Activated CD8-positive, alpha-beta T cell treated with anti-CD3 and anti-CD28 coated beads, Interleukin-2, amount 10 ng/mL, durations not matched to agents 7 days and 5 days (primary cell): Measurements from ENCODE around the gene ARFIP1. TPM values are rescaled to one million over a fixed set of nuclear protein-coding genes. Genes with fewer than 3 reads are reported as not detected.
"Not testable (repeated sequence)": the region's sequence is repeated elsewhere in the genome, so short reads cannot be mapped to it uniquely, and the experiment has no call there.

Experiments
- ATAC-seq: fragments of 150-1000 bp; cut with Tn5 transposase; one replicate; pipeline ENCODE4 v1.10.0; 2021; ENCODE audit warnings: moderate library complexity
- CTCF ChIA-PET: fragments of 350-600 bp; sonication (Branson Sonifier 250); formaldehyde crosslinking; loops from one replicate; lab custom pipeline; 2021; ENCODE audit warnings: antibody characterized with exemption; lab: Charles Lee
- POLR2A ChIA-PET: fragments of 350-600 bp; sonication (Branson Sonifier 250); formaldehyde crosslinking; loops from one replicate; lab custom pipeline; 2021; ENCODE audit warnings: antibody characterized with exemption; lab: Charles Lee
- DNase-seq: peaks from one replicate; pipeline ENCODE4 v3.0.0-alpha.2; 2020
- H3K27ac Mint-ChIP-seq: one replicate; pipeline ENCODE4 v1.8.0; 2021; ENCODE audit warnings: mild to moderate bottlenecking, mixed read lengths
- H3K27me3 Mint-ChIP-seq: one replicate; pipeline ENCODE4 v1.8.0; 2021; ENCODE audit warnings: low read depth, mixed read lengths
- H3K36me3 Mint-ChIP-seq: one replicate; pipeline ENCODE4 v1.8.0; 2021; ENCODE audit warnings: low read depth, mixed read lengths
- H3K4me1 Mint-ChIP-seq: one replicate; pipeline ENCODE4 v1.8.0; 2021; ENCODE audit warnings: low read depth, mixed read lengths
- H3K4me3 Mint-ChIP-seq: one replicate; pipeline ENCODE4 v1.8.0; 2021; ENCODE audit warnings: mild to moderate bottlenecking, mixed read lengths
- H3K9me3 Mint-ChIP-seq: one replicate; pipeline ENCODE4 v1.8.0; 2022; ENCODE audit warnings: mixed read lengths; ENCODE audit not compliant: insufficient read depth
- total RNA-seq, 2 experiments: library from RNA; stranded (reverse); gene quantifications; one replicate each; pipeline ENCODE4 v1.2.3, GENCODE V29; 2021

Gene ARFIP1
- total RNA-seq, 2 experiments from 2014 or later = 20.3 to 20.5 TPM

- no peak overlapping the region for H3K4me3 Mint-ChIP-seq
Observed at GRCh38 chr4:152877868-152878267, 98.1 kb downstream of the ARFIP1 start.

GRCh38 chr4:152880263-152880662, 100.5 kb downstream of the ARFIP1 start:
- no peaks in the 10 kb centered on the region for H3K27me3 Mint-ChIP-seq
- no peaks in the 10 kb centered on the region for H3K4me1 Mint-ChIP-seq
- H3K27ac Mint-ChIP-seq = no peak overlapping the region
- no peak for ATAC-seq
- ChIA-PET CTCF (interaction anchor here (0.9 kb wide), 1 partner anchor 31 kb away, joined by 3 read pairs; no protein-coding TSS in a partner anchor), POLR2A (no interaction called here)
- H3K36me3 Mint-ChIP-seq = peaks cover 38% of the 10 kb centered on the region
- no peak overlapping the region for H3K4me3 Mint-ChIP-seq
- peaks cover 7% of the 10 kb centered on the region for H3K9me3 Mint-ChIP-seq
- DNase-seq = no peak

More at GRCh38 chr4:152877868-152878267, 98.1 kb downstream of the ARFIP1 start:
- DNase-seq = no peak
- Mint-ChIP-seq H3K27ac (no peak overlapping the region), H3K4me1 (no peaks in the 10 kb centered on the region), H3K36me3 (peaks cover 46% of the 10 kb centered on the region), H3K9me3 (peaks cover 7% of the 10 kb centered on the region), H3K27me3 (no peaks in the 10 kb centered on the region)
- no peak for ATAC-seq
- POLR2A ChIA-PET = no interaction called here
- CTCF ChIA-PET = no interaction called here

GRCh38 chr4:152881974-152882373, 102.2 kb downstream of the ARFIP1 start:
- Mint-ChIP-seq H3K4me1 (no peaks in the 10 kb centered on the region), H3K4me3 (no peak overlapping the region), H3K9me3 (peaks cover 2% of the 10 kb centered on the region), H3K27me3 (no peaks in the 10 kb centered on the region), H3K36me3 (peaks cover 21% of the 10 kb centered on the region), H3K27ac (no peak overlapping the region)
- no peak for DNase-seq
- ChIA-PET POLR2A (no interaction called here), CTCF (no interaction called here)
- ATAC-seq = no peak

GRCh38 chr4:152885185-152885584, 105.4 kb downstream of the ARFIP1 start:
- no peak for DNase-seq
- no peaks in the 10 kb centered on the region for H3K9me3 Mint-ChIP-seq
- no peak overlapping the region for H3K27ac Mint-ChIP-seq
- ChIA-PET CTCF (interaction anchor here (1.0 to 1.1 kb wide), 2 partner anchors 29 to 689 kb away, joined by 3 read pairs; no protein-coding TSS in a partner anchor), POLR2A (no interaction called here)
- no peaks in the 10 kb centered on the region for H3K4me1 Mint-ChIP-seq
- ATAC-seq = no peak
- H3K27me3 Mint-ChIP-seq = no peaks in the 10 kb centered on the region
- H3K36me3 Mint-ChIP-seq = peaks cover 13% of the 10 kb centered on the region
- no peak overlapping the region for H3K4me3 Mint-ChIP-seq

- Mint-ChIP-seq H3K4me1 (no peaks in the 10 kb centered on the region), H3K9me3 (no peaks in the 10 kb centered on the region), H3K27me3 (no peaks in the 10 kb centered on the region), H3K36me3 (peaks cover 18% of the 10 kb centered on the region), H3K27ac (no peak overlapping the region), H3K4me3 (no peak overlapping the region)
- CTCF ChIA-PET = interaction anchor here (1.0 kb wide), 1 partner anchor 688 kb away, joined by 3 read pairs; no protein-coding TSS in a partner anchor
- POLR2A ChIA-PET = no interaction called here
- no peak for DNase-seq
- ATAC-seq = no peak
Observed at GRCh38 chr4:152886201-152886600, 106.4 kb downstream of the ARFIP1 start.

GRCh38 chr4:152887981-152888380, 108.2 kb downstream of the ARFIP1 start:
- ChIA-PET POLR2A (no interaction called here), CTCF (no interaction called here)
- Mint-ChIP-seq H3K9me3 (no peaks in the 10 kb centered on the region), H3K36me3 (peaks cover 17% of the 10 kb centered on the region), H3K27me3 (no peaks in the 10 kb centered on the region), H3K27ac (no peak overlapping the region), H3K4me3 (no peak overlapping the region), H3K4me1 (no peaks in the 10 kb centered on the region)
- ATAC-seq = no peak
- DNase-seq = no peak

GRCh38 chr4:152892974-152893373, 113.2 kb downstream of the ARFIP1 start:
- ATAC-seq (no peak), DNase-seq (no peak)
- CTCF ChIA-PET = interaction anchor here (1.0 kb wide), 1 partner anchor 52 kb away, joined by 3 read pairs; no protein-coding TSS in a partner anchor
- Mint-ChIP-seq H3K36me3 (peaks cover 12% of the 10 kb centered on the region), H3K27me3 (no peaks in the 10 kb centered on the region), H3K4me3 (no peak overlapping the region), H3K9me3 (no peaks in the 10 kb centered on the region), H3K4me1 (peaks cover 2% of the 10 kb centered on the region), H3K27ac (no peak overlapping the region)
- POLR2A ChIA-PET = no interaction called here

GRCh38 chr4:152894673-152895072, 114.9 kb downstream of the ARFIP1 start:
- POLR2A ChIA-PET = no interaction called here
- Mint-ChIP-seq H3K4me3 (no peak overlapping the region), H3K27ac (no peak overlapping the region)

GRCh38 chr4:152896811-152897210, 117.1 kb downstream of the ARFIP1 start:
- POLR2A ChIA-PET = no interaction called here
- Mint-ChIP-seq H3K36me3 (peaks cover 4% of the 10 kb centered on the region), H3K27ac (no peak overlapping the region), H3K4me3 (no peak overlapping the region), H3K9me3 (no peaks in the 10 kb centered on the region), H3K4me1 (peaks cover 2% of the 10 kb centered on the region), H3K27me3 (no peaks in the 10 kb centered on the region)
- DNase-seq = no peak
- CTCF ChIA-PET = no interaction called here
- no peak for ATAC-seq

More at GRCh38 chr4:152894673-152895072, 114.9 kb downstream of the ARFIP1 start:
- CTCF ChIA-PET = no interaction called here
- Mint-ChIP-seq H3K9me3 (no peaks in the 10 kb centered on the region), H3K4me1 (peaks cover 2% of the 10 kb centered on the region), H3K27me3 (no peaks in the 10 kb centered on the region), H3K36me3 (peaks cover 10% of the 10 kb centered on the region)
- no peak for DNase-seq
- no peak for ATAC-seq

GRCh38 chr4:152898133-152898532, 118.4 kb downstream of the ARFIP1 start:
- CTCF ChIA-PET, H3K4me3 Mint-ChIP-seq, H3K36me3 Mint-ChIP-seq, H3K27ac Mint-ChIP-seq, H3K4me1 Mint-ChIP-seq, DNase-seq, H3K9me3 Mint-ChIP-seq, POLR2A ChIA-PET, ATAC-seq, H3K27me3 Mint-ChIP-seq: not testable (repeated sequence)

- ATAC-seq = no peak
Observed at GRCh38 chr4:152898606-152899005, 118.9 kb downstream of the ARFIP1 start.

GRCh38 chr4:152900395-152900794, 120.6 kb downstream of the ARFIP1 start:
- Mint-ChIP-seq H3K9me3 (no peaks in the 10 kb centered on the region), H3K36me3 (peaks cover 3% of the 10 kb centered on the region), H3K4me1 (peaks cover 2% of the 10 kb centered on the region), H3K27ac (no peak overlapping the region), H3K4me3 (no peak overlapping the region), H3K27me3 (no peaks in the 10 kb centered on the region)
- DNase-seq (no peak), ATAC-seq (no peak)
- ChIA-PET POLR2A (no interaction called here), CTCF (no interaction called here)

More at GRCh38 chr4:152898606-152899005, 118.9 kb downstream of the ARFIP1 start:
- ChIA-PET POLR2A (no interaction called here), CTCF (no interaction called here)
- Mint-ChIP-seq H3K27me3 (no peaks in the 10 kb centered on the region), H3K9me3 (no peaks in the 10 kb centered on the region), H3K36me3 (no peaks in the 10 kb centered on the region), H3K4me1 (peaks cover 2% of the 10 kb centered on the region), H3K27ac (no peak overlapping the region), H3K4me3 (no peak overlapping the region)
- no peak for DNase-seq

- CTCF ChIA-PET = no interaction called here
- Mint-ChIP-seq H3K27ac (no peak overlapping the region), H3K36me3 (peaks cover 3% of the 10 kb centered on the region), H3K4me1 (peaks cover 2% of the 10 kb centered on the region), H3K9me3 (no peaks in the 10 kb centered on the region), H3K27me3 (no peaks in the 10 kb centered on the region), H3K4me3 (no peak overlapping the region)
- no peak for ATAC-seq
- POLR2A ChIA-PET = no interaction called here
- no peak for DNase-seq
Observed at GRCh38 chr4:152901205-152901604, 121.5 kb downstream of the ARFIP1 start.
